ENCODE measurements around the gene SPATA20. TPM values are rescaled to one million over a fixed set of nuclear protein-coding genes. Genes with fewer than 3 reads are reported as not detected.

The SPATA20 gene
- total RNA-seq, 1 experiment from 2014 or later = 84.9 TPM

- DNase-seq (ENCODE audit: low read depth) = no peak
Observed at GRCh38 chr17:50519141-50519834, 27.7 kb upstream of the SPATA20 start.

DNA sequence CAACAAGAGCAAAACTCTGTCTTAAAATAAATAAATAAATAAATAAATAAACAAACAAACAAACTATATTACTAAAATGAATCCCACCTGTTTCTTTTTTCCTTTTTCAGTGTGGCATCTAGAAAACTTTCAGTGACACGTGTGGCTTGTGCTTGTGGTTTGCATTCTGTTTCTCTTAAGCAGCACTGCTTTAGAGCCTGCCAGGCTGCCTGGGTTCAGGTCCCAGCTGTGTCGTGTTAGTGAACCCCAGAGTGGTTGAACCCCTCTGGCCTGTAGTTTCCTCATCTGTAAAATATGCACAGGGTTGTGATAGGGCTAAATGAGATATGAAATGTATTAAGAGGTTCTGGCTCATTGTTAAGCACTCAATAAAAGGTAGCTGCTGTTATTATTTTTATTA is 26.5 kb upstream of the SPATA20 start:
- no peak for DNase-seq (ENCODE audit: low read depth)

DNA sequence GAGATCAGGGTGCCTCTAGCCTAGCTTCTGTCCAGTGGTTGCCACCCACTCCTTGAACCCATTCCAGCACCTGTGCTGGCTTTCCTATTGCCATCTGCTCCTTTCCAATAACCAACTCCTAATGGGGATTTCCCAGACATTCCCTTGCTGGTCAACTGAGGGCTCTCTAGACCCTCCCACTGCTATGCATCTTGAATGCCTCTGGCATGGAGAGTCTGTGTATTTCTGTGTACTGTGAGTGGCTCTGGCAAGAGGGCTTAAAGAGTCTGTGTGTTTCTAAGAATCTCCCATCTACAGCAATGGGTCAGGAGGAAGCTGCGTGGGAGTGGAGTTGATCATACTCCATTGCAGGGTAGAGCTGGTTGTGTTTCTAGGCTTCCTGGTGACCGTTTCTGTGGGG is 25.5 kb upstream of the SPATA20 start:
- no peak for DNase-seq (ENCODE audit: low read depth)

DNA sequence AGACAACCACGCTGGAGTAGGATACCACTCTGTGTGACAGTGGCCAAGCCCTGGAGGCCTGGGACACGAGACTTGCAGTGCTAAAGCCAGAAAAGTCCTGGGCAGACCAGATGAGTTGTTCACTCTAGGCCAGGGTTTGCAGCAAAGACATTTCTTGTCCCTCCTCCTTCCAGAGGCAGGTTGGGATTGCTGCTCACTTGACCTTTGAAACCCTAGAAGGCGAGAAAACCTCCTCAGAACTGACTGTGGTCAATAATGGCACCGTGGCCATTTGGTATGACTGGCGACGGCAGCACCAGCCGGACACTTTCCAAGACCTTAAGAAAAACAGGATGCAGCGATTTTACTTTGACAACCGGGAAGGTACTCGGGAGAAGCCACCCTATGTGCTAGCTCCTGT is 24.2 kb upstream of the SPATA20 start:
- DNase-seq (ENCODE audit: low read depth) = no peak

DNA sequence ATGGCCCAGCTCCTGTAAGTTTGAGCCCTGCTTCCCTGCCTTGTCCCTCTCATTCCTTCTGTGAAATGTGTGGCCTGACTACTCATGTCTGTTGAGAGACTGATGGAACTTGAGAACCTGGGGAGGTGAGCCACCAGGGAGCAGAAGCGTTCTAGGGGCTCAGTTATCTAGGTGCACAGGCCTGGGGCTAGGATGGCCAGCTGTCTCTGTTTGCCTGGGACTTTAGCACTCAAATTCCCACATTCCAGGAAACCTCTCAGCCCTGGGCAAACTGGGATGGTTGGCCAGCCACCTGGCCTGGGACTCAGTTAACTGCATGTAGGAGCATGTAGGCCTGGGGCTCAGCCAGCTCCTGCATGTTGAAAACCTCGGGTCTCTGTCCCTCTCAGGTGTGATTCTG is 23.8 kb upstream of the SPATA20 start:
- no peak for DNase-seq (ENCODE audit: low read depth)

DNA sequence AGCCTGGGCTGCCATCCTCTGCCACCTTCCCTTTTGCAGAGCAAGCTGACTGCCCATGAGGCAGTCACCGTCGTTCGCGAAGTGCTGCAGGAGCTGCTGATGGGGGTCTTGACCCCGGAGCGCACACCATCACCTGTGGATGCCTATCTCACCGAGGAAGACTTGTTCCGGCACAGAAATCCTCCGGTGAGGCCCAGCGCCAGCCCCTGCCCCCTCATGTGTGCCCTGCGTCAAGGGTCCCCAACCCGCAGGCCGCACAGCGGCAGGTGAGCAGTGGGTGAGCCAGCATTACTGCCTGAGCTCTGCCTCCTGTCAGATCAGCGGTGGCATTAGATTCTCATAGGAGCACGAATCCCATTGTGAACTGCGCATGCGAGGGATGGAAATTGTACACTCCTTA is 22.1 kb upstream of the SPATA20 start:
- DNase-seq (ENCODE audit: low read depth) = no peak

- no peak for DNase-seq (ENCODE audit: low read depth)
Observed at GRCh38 chr17:50527155-50527762, 19.7 kb upstream of the SPATA20 start.

GRCh38 chr17:50527949-50528474 is 19.0 kb upstream of the SPATA20 start:
- no peak for DNase-seq (ENCODE audit: low read depth)

GRCh38 chr17:50529849-50530248 is 17.1 kb upstream of the SPATA20 start:
- no peak for DNase-seq (ENCODE audit: low read depth)

DNA sequence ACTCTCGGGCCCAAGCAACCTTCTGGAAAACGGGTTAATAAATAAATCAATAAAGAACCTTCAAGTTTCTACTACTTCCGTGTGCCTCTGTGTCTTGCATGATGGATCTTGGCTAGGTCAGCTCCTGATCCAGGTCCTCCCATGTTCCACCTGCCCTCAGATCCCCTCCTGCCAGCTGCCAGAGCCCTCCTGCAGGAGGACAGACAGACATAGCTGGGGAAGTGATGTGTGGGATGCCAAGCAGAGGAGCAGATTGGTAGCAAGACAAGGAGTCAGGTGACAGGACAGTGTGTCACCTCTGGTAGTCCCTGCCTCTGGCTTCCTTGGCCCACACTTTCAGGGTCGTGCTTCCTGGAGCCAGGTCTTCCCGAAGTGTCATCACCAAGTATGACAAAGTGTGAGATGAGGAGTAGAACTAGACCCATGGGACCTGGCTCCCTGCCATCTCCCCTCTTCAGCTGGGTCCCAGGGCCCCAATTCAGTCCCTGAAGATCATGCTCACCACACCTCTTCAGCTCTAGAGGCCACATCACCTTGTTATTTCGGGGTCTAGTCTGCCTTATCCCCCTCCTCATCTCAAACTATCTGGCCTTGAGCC is 15.4 kb upstream of the SPATA20 start:
- no peak for DNase-seq (ENCODE audit: low read depth)

- DNase-seq (ENCODE audit: low read depth) = no peak
Observed at GRCh38 chr17:50532452-50533024, 14.4 kb upstream of the SPATA20 start, which contains the start of gene EPN3. EPN3 (plus strand) TSS chr17:50532735; CDS start chr17:50536557, 3,822 bp downstream.

GRCh38 chr17:50533185-50533584 is 13.8 kb upstream of the SPATA20 start:
- DNase-seq (ENCODE audit: low read depth) = no peak

DNA sequence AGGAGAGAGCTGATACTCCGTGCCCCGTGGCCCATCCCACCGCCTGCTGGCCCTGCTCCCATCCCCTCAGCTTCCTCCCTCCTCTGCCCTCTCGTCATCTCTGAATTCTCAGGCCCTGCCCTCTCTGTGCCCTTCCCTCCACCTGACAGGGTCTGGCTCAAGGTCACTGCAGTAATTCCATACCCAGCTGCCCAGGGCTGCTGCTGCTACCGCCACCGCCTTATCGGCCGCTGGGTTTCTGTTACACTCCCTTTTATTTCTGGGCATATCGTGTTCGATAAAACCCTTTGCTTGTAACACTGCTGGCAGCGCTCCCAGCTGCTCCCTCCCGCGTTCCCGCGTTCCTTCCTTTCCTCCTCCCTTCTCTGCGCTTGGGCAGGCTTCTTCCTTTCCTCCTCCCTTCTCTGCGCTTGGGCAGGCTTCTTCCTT is 13.2 kb upstream of the SPATA20 start:
- DNase-seq (ENCODE audit: low read depth) = no peak

DNA sequence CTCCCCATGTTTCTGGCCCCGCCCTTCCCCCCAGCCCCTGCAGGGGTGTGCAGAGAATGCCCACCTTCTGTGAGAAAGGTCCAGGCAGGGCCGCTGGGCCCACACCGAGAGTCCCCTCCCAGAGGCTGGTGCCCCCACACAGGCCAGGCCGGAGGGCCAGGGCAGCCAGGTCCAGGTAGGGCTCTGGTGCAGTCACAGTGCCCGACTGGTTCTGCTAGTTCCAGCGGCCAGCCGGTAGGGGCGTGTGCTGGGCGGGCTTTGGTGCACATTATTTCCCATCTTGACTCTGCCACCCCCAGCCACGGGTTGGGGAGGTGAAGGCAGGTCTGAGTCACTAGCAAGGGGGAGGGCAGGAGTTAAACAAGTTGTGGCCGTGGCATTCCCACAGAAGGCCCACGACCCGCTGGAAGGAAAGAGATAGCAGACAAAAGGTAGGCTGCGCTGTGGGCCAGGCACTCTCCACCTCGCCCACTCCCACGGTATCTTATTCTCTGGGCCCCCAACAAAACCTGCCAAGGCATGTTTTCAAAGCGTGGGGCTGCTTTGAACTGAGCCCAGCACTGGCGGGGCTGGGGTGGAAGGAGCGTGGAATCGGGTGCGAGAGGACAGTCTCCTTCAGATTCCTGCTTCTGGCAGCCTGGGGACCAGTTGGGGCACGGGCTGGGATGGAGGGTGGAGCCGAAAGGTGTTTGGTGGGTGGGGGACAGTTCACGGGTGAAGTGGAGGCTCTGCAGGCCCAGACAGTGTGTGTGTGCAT is 12.6 kb upstream of the SPATA20 start:
- DNase-seq (ENCODE audit: low read depth) = no peak

DNA sequence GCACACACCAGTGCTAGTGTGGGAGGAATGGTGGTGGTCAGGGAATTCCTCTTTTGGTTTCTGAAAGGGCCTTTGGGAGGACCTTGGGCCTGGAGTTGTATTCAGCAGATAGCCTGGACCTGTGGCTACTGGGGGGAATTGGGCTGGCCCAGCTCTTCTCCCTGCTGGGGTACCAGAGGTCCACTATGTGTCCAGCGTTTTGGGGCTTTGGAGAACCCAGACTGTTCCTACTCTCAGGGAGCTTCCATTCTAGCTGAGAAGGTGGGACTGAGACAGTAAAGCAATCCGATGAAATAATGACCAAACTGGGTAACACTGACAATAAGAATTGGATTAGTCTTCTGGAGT is 12.0 kb upstream of the SPATA20 start:
- no peak for DNase-seq (ENCODE audit: low read depth)

- no peak for DNase-seq (ENCODE audit: low read depth)
Observed at GRCh38 chr17:50535407-50535806, 11.6 kb upstream of the SPATA20 start.

GRCh38 chr17:50536683-50537646 is 10.0 kb upstream of the SPATA20 start:
- no peak for DNase-seq (ENCODE audit: low read depth)

GRCh38 chr17:50537721-50538548 is 9.0 kb upstream of the SPATA20 start:
- no peak for DNase-seq (ENCODE audit: low read depth)

DNA sequence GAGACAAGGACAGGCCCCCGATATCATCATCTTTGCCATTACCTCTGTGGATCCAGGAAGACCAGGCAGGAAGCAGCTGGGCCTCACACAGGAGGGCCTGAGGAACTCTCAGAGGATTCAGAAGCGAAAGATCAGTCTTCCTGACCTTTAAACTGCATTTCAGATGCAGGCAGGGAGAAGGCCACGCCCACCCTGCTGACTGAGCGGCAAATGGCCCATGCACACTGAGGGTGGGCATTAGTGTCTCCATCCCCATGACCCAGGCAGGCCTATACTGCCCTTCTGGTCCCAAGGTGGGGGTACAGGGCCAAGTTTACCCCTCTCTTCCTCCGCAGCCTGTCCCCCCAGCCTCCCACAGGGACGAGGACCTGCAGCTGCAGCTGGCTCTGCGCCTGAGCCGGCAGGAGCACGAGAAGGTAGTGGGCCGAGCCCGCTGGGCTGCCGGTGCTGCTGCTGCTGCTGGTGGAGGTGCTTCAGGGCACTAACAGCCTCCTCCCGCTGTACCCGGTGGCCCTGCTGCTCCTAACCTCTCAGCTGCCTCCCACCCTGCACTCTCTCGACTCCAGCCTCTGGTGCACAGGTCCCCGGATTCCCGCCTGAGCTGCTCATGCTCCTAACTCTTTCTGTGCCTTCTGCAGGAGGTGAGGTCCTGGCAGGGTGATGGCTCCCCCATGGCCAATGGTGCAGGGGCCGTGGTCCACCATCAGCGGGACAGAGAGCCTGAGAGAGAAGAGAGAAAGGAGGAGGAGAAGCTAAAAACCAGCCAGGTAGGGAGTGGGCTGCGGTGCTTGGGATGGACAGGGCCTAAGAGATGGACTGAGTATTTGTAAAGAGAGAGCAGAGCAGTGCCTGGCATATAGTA is 8.2 kb upstream of the SPATA20 start:
- no peak for DNase-seq (ENCODE audit: low read depth)
